Spleen (tissue), 7 donors: Measurements from ENCODE around the gene RAD23A.
"Not testable (repeated sequence)": the region's sequence is repeated elsewhere in the genome, so short reads cannot be mapped to it uniquely, and the experiment has no call there.

ENCODE experiments used
- POLR2A ChIP-seq, 3 donors: fragments of 450-650 bp; IDR thresholded peaks; one replicate each; pipeline ENCODE4 v1.5.1; 2017; ENCODE audit warnings: antibody characterized with exemption in 3 of 3, mild to moderate bottlenecking in 1 of 3
- TF ChIP-seq, protein P1 (sequence below), 11 experiments: fragments of 200-600 bp in 7 of 11; fragments of 450-650 bp in 4 of 11; sonication (generic) in 4 of 11; IDR thresholded peaks in 8 of 11; conservative IDR thresholded peaks in 3 of 11; 1 replicate in 7 of 11; 2 replicates in 4 of 11; pipeline versions ENCODE4 v1.4.0 to v1.8.0; 2016 to 2021; ENCODE audit warnings: antibody characterized with exemption in 11 of 11, inconsistent platforms in 4 of 11, mild to moderate bottlenecking in 1 of 11
- donor health status: DM: no; HTN: no; CAD: no; lungs with moderate emphysema.
- donor health status: DM: no; HTN: no; CAD: no.
- donor health status: DM: no; HTN: no; CAD: no.

DNA sequence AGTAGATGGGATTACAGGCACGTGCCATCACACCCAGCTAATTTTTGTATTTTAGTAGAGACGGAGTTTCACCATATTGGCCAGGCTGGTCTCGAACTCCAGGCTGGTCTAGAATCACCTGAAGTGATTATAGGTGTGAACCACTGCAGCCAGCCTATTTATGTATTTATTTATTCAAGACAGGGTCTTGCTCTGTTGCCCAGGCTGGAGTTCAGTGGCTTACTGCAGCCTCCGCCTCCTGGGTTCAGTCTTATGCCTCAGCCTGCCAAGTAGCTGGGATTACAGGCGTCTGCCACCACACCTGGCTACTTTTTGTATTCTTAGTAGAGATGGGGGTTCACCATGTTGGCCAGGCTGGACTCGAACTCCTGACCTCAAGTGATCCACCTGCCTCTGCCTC lies 6.4 kb downstream of the RAD23A start:
- TF ChIP-seq, protein P1, sequence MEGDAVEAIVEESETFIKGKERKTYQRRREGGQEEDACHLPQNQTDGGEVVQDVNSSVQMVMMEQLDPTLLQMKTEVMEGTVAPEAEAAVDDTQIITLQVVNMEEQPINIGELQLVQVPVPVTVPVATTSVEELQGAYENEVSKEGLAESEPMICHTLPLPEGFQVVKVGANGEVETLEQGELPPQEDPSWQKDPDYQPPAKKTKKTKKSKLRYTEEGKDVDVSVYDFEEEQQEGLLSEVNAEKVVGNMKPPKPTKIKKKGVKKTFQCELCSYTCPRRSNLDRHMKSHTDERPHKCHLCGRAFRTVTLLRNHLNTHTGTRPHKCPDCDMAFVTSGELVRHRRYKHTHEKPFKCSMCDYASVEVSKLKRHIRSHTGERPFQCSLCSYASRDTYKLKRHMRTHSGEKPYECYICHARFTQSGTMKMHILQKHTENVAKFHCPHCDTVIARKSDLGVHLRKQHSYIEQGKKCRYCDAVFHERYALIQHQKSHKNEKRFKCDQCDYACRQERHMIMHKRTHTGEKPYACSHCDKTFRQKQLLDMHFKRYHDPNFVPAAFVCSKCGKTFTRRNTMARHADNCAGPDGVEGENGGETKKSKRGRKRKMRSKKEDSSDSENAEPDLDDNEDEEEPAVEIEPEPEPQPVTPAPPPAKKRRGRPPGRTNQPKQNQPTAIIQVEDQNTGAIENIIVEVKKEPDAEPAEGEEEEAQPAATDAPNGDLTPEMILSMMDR (IDR thresholded peaks at IDR 0.05 in 8 of 11, conservative IDR thresholded peaks at IDR 0.05 in 3 of 11), result not testable (repeated sequence)
- TF ChIP-seq POLR2A (IDR thresholded peaks at IDR 0.05), result not testable (repeated sequence)
